GM23338 (cell line): ENCODE data around the gene C16orf87. TPM values are rescaled to one million over a fixed set of nuclear protein-coding genes. Genes with fewer than 3 reads are reported as not detected.

Experiments
- ATAC-seq: fragments of 200-7000 bp; cut with Tn5 transposase; 3 replicates; pipeline ENCODE4 v1.9.1; 2020
- DNase-seq: peaks from one replicate; pipeline ENCODE4 v3.0.0-alpha.2; 2015; ENCODE audit warnings: low spot score
- H2AFZ ChIP-seq: fragments of 200-600 bp; sonication (generic); 2 replicates; pipeline ENCODE4 v1.8.0; 2016; ENCODE audit warnings: antibody characterized with exemption, mild to moderate bottlenecking, moderate library complexity
- H3F3A ChIP-seq: fragments of 200-600 bp; sonication (generic); replicated peaks from 2 replicates; pipeline ENCODE4 v1.8.0; 2017; ENCODE audit warnings: antibody characterized with exemption, mixed run types, low read depth
- H3K27ac ChIP-seq: fragments of 200-600 bp; sonication (generic); 2 replicates; pipeline ENCODE4 v1.6.1; 2016; ENCODE audit warnings: low read depth
- H3K27me3 ChIP-seq: fragments of 200-600 bp; sonication (generic); 2 replicates; pipeline ENCODE4 v1.8.0; 2016; ENCODE audit warnings: mild to moderate bottlenecking, mixed run types, moderate library complexity; ENCODE audit not compliant: insufficient read depth
- H3K36me3 ChIP-seq: fragments of 200-600 bp; sonication (generic); 2 replicates; pipeline ENCODE4 v1.8.0; 2016; ENCODE audit warnings: mild to moderate bottlenecking; ENCODE audit not compliant: insufficient read depth
- H3K4me1 ChIP-seq: fragments of 200-600 bp; sonication (generic); 2 replicates; pipeline ENCODE4 v1.8.0; 2016; ENCODE audit warnings: mild to moderate bottlenecking, moderate library complexity; ENCODE audit not compliant: insufficient read depth
- H3K4me2 ChIP-seq: fragments of 200-600 bp; sonication (generic); 2 replicates; pipeline ENCODE4 v1.7.1; 2017; ENCODE audit warnings: mixed run types
- H3K4me3 ChIP-seq: fragments of 200-600 bp; sonication (generic); 2 replicates; pipeline ENCODE4 v1.6.1; 2016; ENCODE audit warnings: mixed run types
- H3K79me2 ChIP-seq: fragments of 200-600 bp; sonication (generic); replicated peaks from 2 replicates; pipeline ENCODE4 v1.8.0; 2017; ENCODE audit warnings: mild to moderate bottlenecking; ENCODE audit not compliant: insufficient read depth
- H3K9me2 ChIP-seq: fragments of 200-600 bp; sonication (generic); 2 replicates; pipeline ENCODE4 v1.8.0; 2017; ENCODE audit not compliant: insufficient read depth
- H4K20me1 ChIP-seq: fragments of 200-600 bp; sonication (generic); replicated peaks from 2 replicates; pipeline ENCODE4 v1.8.0; 2017; ENCODE audit warnings: mild to moderate bottlenecking; ENCODE audit not compliant: insufficient read depth
- H3K27ac Mint-ChIP-seq: 2 replicates; pipeline ENCODE4 v1.8.0; 2020; ENCODE audit warnings: inconsistent platforms, mild to moderate bottlenecking, moderate library complexity, mixed read lengths
- H3K27me3 Mint-ChIP-seq: 3 replicates; pipeline ENCODE4 v1.8.0; 2022; ENCODE audit warnings: low read depth, mild to moderate bottlenecking, moderate library complexity, mixed read lengths, inconsistent platforms; ENCODE audit not compliant: insufficient read depth, poor library complexity
- H3K36me3 Mint-ChIP-seq: 3 replicates; pipeline ENCODE4 v1.8.0; 2021; ENCODE audit warnings: low read depth, mild to moderate bottlenecking, inconsistent platforms, moderate library complexity, mixed read lengths
- H3K4me1 Mint-ChIP-seq: 3 replicates; pipeline ENCODE4 v1.8.0; 2020; ENCODE audit warnings: mild to moderate bottlenecking, inconsistent platforms, mixed read lengths
- H3K4me3 Mint-ChIP-seq: 3 replicates; pipeline ENCODE4 v1.8.0; 2021; ENCODE audit warnings: moderate library complexity, mild to moderate bottlenecking, inconsistent platforms, mixed read lengths
- H3K9me3 Mint-ChIP-seq: 3 replicates; pipeline ENCODE4 v1.8.0; 2020; ENCODE audit warnings: moderate library complexity, mild to moderate bottlenecking, inconsistent platforms, mixed read lengths
- CREB1 ChIP-seq: fragments of 250-450 bp; sonication (Bioruptor Pico); IDR thresholded peaks from 2 replicates; pipeline ENCODE4 v1.5.0; 2020; ENCODE audit warnings: low read depth, mild to moderate bottlenecking, moderate library complexity
- CTCF ChIP-seq, 2 experiments: fragments of 200-600 bp in 1 of 2; sonication (generic) in 1 of 2; conservative IDR thresholded peaks; 2 replicates each; pipeline versions ENCODE4 v1.5.1 to v1.6.1; 2016 to 2017; ENCODE audit warnings: antibody characterized with exemption in 2 of 2, low read depth in 2 of 2, mild to moderate bottlenecking in 2 of 2, moderate library complexity in 1 of 2
- ETS1 ChIP-seq: IDR thresholded peaks from 2 replicates; pipeline ENCODE4 v1.6.1; 2016; ENCODE audit warnings: antibody characterized with exemption
- EZH2 ChIP-seq: fragments of 200-600 bp; sonication (generic); IDR thresholded peaks from one replicate; pipeline ENCODE4 v1.8.0; 2017; ENCODE audit warnings: antibody characterized with exemption, mild to moderate bottlenecking, low read depth; ENCODE audit not compliant: unreplicated experiment
- JUNB ChIP-seq: IDR thresholded peaks from one replicate; pipeline ENCODE4 v1.6.1; 2016; ENCODE audit warnings: antibody characterized with exemption; ENCODE audit not compliant: unreplicated experiment
- NANOG ChIP-seq: IDR thresholded peaks from 2 replicates; pipeline ENCODE4 v1.6.1; 2016; ENCODE audit warnings: antibody characterized with exemption, borderline replicate concordance
- REST ChIP-seq: IDR thresholded peaks from one replicate; pipeline ENCODE4 v1.6.1; 2018; ENCODE audit warnings: antibody characterized with exemption; ENCODE audit not compliant: unreplicated experiment
- STAT1 ChIP-seq: IDR thresholded peaks from one replicate; pipeline ENCODE4 v1.6.1; 2016; ENCODE audit warnings: antibody characterized with exemption; ENCODE audit not compliant: unreplicated experiment
- ZNF114 ChIP-seq: fragments of 250-450 bp; sonication (Bioruptor Pico); IDR thresholded peaks from 2 replicates; pipeline ENCODE4 v1.5.0; 2020; ENCODE audit warnings: mild to moderate bottlenecking, moderate library complexity
- polyA plus RNA-seq: library from polyadenylated mRNA; unstranded; fragments of >200 nt; fragmentation: Nextera tagmentation; extraction: Ambion mirVana; gene quantifications from 2 replicates; pipeline ENCODE4 v1.2.1, GENCODE V29; 2016
- total RNA-seq: library from RNA; depleted of rRNA; stranded (reverse); fragments of >200 nt; shearing (Covaris generic); gene quantifications from 2 replicates; pipeline ENCODE4 v1.2.3, GENCODE V29; 2014

C16orf87 gene
- total and polyA plus RNA-seq, 2 experiments from 2014 or later, result 23.4 to 46.0 TPM

- Histone ChIP-seq H2AFZ (no peak overlapping the region), H3K4me3 (no peak overlapping the region), H3K27ac (no peak overlapping the region), H3K36me3 (no peaks in the 10 kb centered on the region), H3K4me1 (no peaks in the 10 kb centered on the region), H3K4me2 (no peak overlapping the region), H4K20me1 (no peaks in the 10 kb centered on the region), H3K27me3 (no peaks in the 10 kb centered on the region), H3K9me2 (no peaks in the 10 kb centered on the region), H3F3A (0 out of 2 replicates have a peak, but pooled peaks cover 4% of the 10 kb centered on the region), H3K79me2 (no peaks in the 10 kb centered on the region)
- Mint-ChIP-seq H3K27ac (no peak overlapping the region), H3K36me3 (0 out of 3 replicates have a peak, but pooled peaks cover 3% of the 10 kb centered on the region), H3K27me3 (peaks cover 2% of the 10 kb centered on the region), H3K9me3 (peaks cover 14% of the 10 kb centered on the region), H3K4me1 (no peaks in the 10 kb centered on the region), H3K4me3 (no peak overlapping the region)
- no peak for ATAC-seq
- no peak for DNase-seq
- TF ChIP-seq CTCF (conservative IDR thresholded peaks at IDR 0.05; ENCODE audit: low read depth in 2 of 2) (no peak), JUNB (no peak), ETS1 (no peak), STAT1 (no peak), EZH2 (no peak), ZNF114 (CRISPR knock-in tag) (no peak)
Measured at GRCh38 chr16:46842192-46842895, 11.4 kb upstream of the C16orf87 start.

- H3K4me1 ChIP-seq, result no peaks in the 10 kb centered on the region
- 0 out of 2 replicates have a peak, but pooled peaks cover 4% of the 10 kb centered on the region for H3F3A ChIP-seq
- DNase-seq, result no peak
- H3K27ac ChIP-seq, result no peak overlapping the region
- peak overlapping the region; percentile 97 for H2AFZ ChIP-seq
- no peaks in the 10 kb centered on the region for H3K79me2 ChIP-seq
- no peaks in the 10 kb centered on the region for H4K20me1 ChIP-seq
- H3K9me2 ChIP-seq, result no peaks in the 10 kb centered on the region
- H3K4me3 ChIP-seq, result no peak overlapping the region
- peaks cover 2% of the 10 kb centered on the region for H3K27me3 Mint-ChIP-seq
- no peaks in the 10 kb centered on the region for H3K36me3 ChIP-seq
- 0 out of 3 replicates have a peak, but pooled peaks cover 3% of the 10 kb centered on the region for H3K36me3 Mint-ChIP-seq
- no peaks in the 10 kb centered on the region for H3K27me3 ChIP-seq
- H3K4me3 Mint-ChIP-seq, result no peak overlapping the region
- H3K4me2 ChIP-seq, result no peak overlapping the region
- no peak for ATAC-seq
- H3K9me3 Mint-ChIP-seq, result peaks cover 14% of the 10 kb centered on the region
- H3K4me1 Mint-ChIP-seq, result no peaks in the 10 kb centered on the region
- H3K27ac Mint-ChIP-seq, result no peak overlapping the region
- TF ChIP-seq REST (no peak), NANOG (no peak), CTCF (conservative IDR thresholded peaks at IDR 0.05; ENCODE audit: low read depth in 2 of 2) (no peak), CREB1 (no peak), EZH2 (no peak)
Measured at GRCh38 chr16:46839986-46840443, 9.0 kb upstream of the C16orf87 start.
